Colonic mucosa (tissue), 4 donors: ENCODE data around the gene LPCAT2. TPM values are rescaled to one million over a fixed set of nuclear protein-coding genes. Genes with fewer than 3 reads are reported as not detected.

Experiments used
- DNase-seq: peaks from one replicate; pipeline ENCODE4 v3.0.0-alpha.2; 2020
- H3K27ac ChIP-seq: fragments of 200-600 bp; one replicate; pipeline ENCODE4 v1.8.0; 2021
- H3K27me3 ChIP-seq: fragments of 200-600 bp; one replicate; pipeline ENCODE4 v1.8.0; 2021
- H3K36me3 ChIP-seq: fragments of 200-600 bp; one replicate; pipeline ENCODE4 v1.8.0; 2021
- H3K4me1 ChIP-seq: fragments of 200-600 bp; one replicate; pipeline ENCODE4 v1.8.0; 2021; ENCODE audit warnings: mild to moderate bottlenecking
- H3K4me3 ChIP-seq: fragments of 200-600 bp; one replicate; pipeline ENCODE4 v1.8.0; 2021
- H3K9ac ChIP-seq, 2 donors: one replicate each; pipeline ENCODE4 v1.7.0; 2013; ENCODE audit warnings: control low read depth in 2 of 2, low read depth in 2 of 2, low read length in 2 of 2
- H3K9me3 ChIP-seq: fragments of 200-600 bp; one replicate; pipeline ENCODE4 v1.8.0; 2021
- intact Hi-C: fragments of 100-400 bp; cut with DNase I; formaldehyde crosslinking; loops from one replicate; pipeline ENCODE4 v1.14.1; 2022
- total RNA-seq, 2 donors: library from RNA; stranded (reverse); fragmentation: NEBNext Ultra II Directional in 1 of 2; extraction: Animal tissue kit (Norgen Biotek cat#: 25700) in 1 of 2; gene quantifications; one replicate each; pipeline ENCODE4 v1.2.1, GENCODE V29; 2021
- TF ChIP-seq, protein P1 (sequence below): fragments of 200-600 bp; IDR thresholded peaks from one replicate; pipeline ENCODE4 v1.8.0; 2022; ENCODE audit warnings: antibody characterized with exemption, mild to moderate bottlenecking
- donor health status: healthy.
- donor health status: DM: no; HTN: no; CAD: no.
- donor health status: DM: no; HTN: no; CAD: no.

LPCAT2 gene
- total RNA-seq, 2 donors from 2014 or later, result 22.6 to 30.5 TPM

DNA sequence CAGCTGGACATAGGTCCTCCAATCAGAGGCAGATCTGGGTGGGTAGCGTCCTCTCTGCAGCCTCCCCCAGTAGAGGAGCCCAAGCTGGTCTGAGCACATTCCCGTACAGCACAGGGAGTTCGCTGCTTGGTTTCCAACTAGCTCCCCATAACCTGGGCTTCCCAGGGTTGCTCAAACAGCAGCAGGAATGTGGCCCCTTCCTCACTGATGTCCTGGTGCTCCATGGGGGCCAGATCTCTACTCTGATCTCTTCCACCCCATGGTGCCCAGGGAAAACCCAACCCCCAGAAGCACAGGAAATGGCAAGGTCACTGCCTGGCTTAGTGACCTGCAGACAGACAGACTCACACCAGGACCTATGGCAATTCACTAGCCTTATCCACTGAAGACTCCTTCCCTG, 41.0 kb upstream of the LPCAT2 start:
- H3K27ac ChIP-seq, result no peak overlapping the region
- DNase-seq, result no peak
- no peaks in the 10 kb centered on the region for H3K4me1 ChIP-seq
- intact Hi-C loops, result loop anchor here (5.0 kb wide), 1 partner anchor 74 kb away; no protein-coding TSS in a partner anchor
- no peak overlapping the region for H3K4me3 ChIP-seq
- H3K9me3 ChIP-seq, result no peaks in the 10 kb centered on the region
- H3K36me3 ChIP-seq, result no peaks in the 10 kb centered on the region
- H3K27me3 ChIP-seq, result no peaks in the 10 kb centered on the region
- TF ChIP-seq, protein P1, sequence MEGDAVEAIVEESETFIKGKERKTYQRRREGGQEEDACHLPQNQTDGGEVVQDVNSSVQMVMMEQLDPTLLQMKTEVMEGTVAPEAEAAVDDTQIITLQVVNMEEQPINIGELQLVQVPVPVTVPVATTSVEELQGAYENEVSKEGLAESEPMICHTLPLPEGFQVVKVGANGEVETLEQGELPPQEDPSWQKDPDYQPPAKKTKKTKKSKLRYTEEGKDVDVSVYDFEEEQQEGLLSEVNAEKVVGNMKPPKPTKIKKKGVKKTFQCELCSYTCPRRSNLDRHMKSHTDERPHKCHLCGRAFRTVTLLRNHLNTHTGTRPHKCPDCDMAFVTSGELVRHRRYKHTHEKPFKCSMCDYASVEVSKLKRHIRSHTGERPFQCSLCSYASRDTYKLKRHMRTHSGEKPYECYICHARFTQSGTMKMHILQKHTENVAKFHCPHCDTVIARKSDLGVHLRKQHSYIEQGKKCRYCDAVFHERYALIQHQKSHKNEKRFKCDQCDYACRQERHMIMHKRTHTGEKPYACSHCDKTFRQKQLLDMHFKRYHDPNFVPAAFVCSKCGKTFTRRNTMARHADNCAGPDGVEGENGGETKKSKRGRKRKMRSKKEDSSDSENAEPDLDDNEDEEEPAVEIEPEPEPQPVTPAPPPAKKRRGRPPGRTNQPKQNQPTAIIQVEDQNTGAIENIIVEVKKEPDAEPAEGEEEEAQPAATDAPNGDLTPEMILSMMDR, result no peak
- H3K9ac ChIP-seq, result no peak overlapping the region

DNA sequence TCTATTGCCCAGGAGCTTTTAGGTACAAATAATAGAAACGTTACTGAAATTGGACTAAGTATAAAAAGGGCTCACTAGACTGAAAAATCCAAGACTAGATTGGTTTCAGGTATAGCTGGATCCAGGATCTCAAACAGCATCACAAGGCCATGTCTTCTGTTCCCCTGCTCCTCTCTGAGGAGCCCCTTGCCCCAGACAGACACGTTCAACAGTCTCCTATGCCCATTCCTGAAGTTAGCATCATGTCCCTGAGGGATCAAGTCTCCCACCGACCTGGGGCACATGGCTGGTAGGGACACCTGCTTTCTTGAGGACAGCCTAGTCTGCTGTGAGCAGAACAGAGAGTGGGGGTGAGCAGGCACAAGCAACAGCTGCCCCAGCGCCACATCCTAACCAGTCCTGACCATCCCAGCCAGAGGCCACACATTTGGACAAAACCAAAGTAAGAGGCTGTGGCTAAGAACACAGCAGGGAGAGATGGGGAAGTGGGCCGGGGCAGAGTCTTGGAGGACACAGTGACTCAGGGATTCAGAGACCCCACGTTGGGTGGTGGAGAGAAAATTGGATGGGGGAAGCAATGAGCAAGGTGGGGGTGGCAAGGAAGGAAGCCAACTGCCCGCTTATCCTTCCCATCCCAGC, 40.4 kb upstream of the LPCAT2 start:
- no peaks in the 10 kb centered on the region for H3K27me3 ChIP-seq
- H3K4me3 ChIP-seq, result no peak overlapping the region
- intact Hi-C loops, result loop anchor here (5.0 kb wide), 1 partner anchor 74 kb away; no protein-coding TSS in a partner anchor
- TF ChIP-seq, protein P1, result no peak
- DNase-seq, result no peak
- H3K9me3 ChIP-seq, result no peaks in the 10 kb centered on the region
- no peaks in the 10 kb centered on the region for H3K36me3 ChIP-seq
- H3K4me1 ChIP-seq, result no peaks in the 10 kb centered on the region
- no peak overlapping the region for H3K9ac ChIP-seq
- no peak overlapping the region for H3K27ac ChIP-seq

GRCh38 chr16:55469821-55470532, 38.9 kb upstream of the LPCAT2 start:
- no peak for DNase-seq
- H3K4me3 ChIP-seq, result no peak overlapping the region

GRCh38 chr16:55470533-55471371, 38.1 kb upstream of the LPCAT2 start:
- no peak overlapping the region for H3K4me3 ChIP-seq
- no peak overlapping the region for H3K9ac ChIP-seq
- TF ChIP-seq, protein P1, result no peak
- intact Hi-C loops, result no loop called here
- no peaks in the 10 kb centered on the region for H3K27me3 ChIP-seq
- H3K9me3 ChIP-seq, result no peaks in the 10 kb centered on the region
- no peaks in the 10 kb centered on the region for H3K4me1 ChIP-seq
- no peak for DNase-seq
- no peaks in the 10 kb centered on the region for H3K36me3 ChIP-seq
- H3K27ac ChIP-seq, result no peak overlapping the region

More at GRCh38 chr16:55469821-55470532, 38.9 kb upstream of the LPCAT2 start:
- TF ChIP-seq, protein P1, result no peak
- intact Hi-C loops, result loop anchor here (5.0 kb wide), 1 partner anchor 72 kb away; no protein-coding TSS in a partner anchor
- Histone ChIP-seq H3K9ac (no peak overlapping the region), H3K4me1 (no peaks in the 10 kb centered on the region), H3K27ac (no peak overlapping the region), H3K27me3 (no peaks in the 10 kb centered on the region), H3K36me3 (no peaks in the 10 kb centered on the region), H3K9me3 (no peaks in the 10 kb centered on the region)

DNA sequence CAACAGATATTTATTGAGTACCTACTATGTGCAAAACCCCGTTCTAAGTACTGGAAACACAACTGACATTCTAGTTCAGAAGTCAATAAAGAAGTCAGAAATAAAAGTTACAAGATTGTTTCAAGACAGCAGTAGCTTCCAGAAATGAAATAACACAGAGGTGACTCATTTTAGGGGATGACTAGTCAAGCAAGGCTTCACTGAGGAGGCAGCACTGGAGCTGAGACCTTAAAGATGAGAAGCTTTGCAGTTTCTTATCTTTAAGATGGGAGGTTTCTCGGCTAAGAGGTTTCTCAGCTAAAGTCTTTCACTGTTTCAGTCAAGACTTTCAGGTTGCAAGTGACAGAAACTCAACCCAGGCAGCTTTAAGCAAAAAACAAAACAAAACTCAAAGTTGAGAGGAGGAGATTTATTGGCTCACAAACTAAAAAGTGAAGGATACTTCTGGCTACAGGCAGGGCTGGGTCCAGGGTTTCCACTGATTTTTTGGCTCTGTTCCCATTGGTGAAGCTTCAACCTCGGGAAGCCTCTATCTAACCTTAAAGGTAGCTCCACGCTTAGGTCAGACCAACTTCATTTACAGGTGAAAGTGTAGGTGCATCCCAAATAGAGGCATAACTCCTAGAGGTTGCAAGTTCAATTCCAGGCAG, 37.3 kb upstream of the LPCAT2 start:
- DNase-seq, result no peak
- H3K4me3 ChIP-seq, result no peak overlapping the region
- no peak overlapping the region for H3K27ac ChIP-seq
- TF ChIP-seq, protein P1, result no peak
- H3K9ac ChIP-seq, result no peak overlapping the region
- no peaks in the 10 kb centered on the region for H3K9me3 ChIP-seq
- no peaks in the 10 kb centered on the region for H3K27me3 ChIP-seq
- H3K36me3 ChIP-seq, result no peaks in the 10 kb centered on the region
- intact Hi-C loops, result no loop called here
- H3K4me1 ChIP-seq, result no peaks in the 10 kb centered on the region
